GM23338 (cell line): Measurements from ENCODE around the gene OPN1LW.

ENCODE experiments used
- CREB1 ChIP-seq: fragments of 250-450 bp; sonication (Bioruptor Pico); IDR thresholded peaks from 2 replicates; pipeline ENCODE4 v1.5.0; 2020; ENCODE audit warnings: low read depth, mild to moderate bottlenecking, moderate library complexity
- CTCF ChIP-seq, 2 experiments: fragments of 200-600 bp in 1 of 2; sonication (generic) in 1 of 2; conservative IDR thresholded peaks; 2 replicates each; pipeline versions ENCODE4 v1.5.1 to v1.6.1; 2016 to 2017; ENCODE audit warnings: antibody characterized with exemption in 2 of 2, low read depth in 2 of 2, mild to moderate bottlenecking in 2 of 2, moderate library complexity in 1 of 2
- ETS1 ChIP-seq: IDR thresholded peaks from 2 replicates; pipeline ENCODE4 v1.6.1; 2016; ENCODE audit warnings: antibody characterized with exemption
- EZH2 ChIP-seq: fragments of 200-600 bp; sonication (generic); IDR thresholded peaks from one replicate; pipeline ENCODE4 v1.8.0; 2017; ENCODE audit warnings: antibody characterized with exemption, mild to moderate bottlenecking, low read depth; ENCODE audit not compliant: unreplicated experiment
- EZH2phosphoT487 ChIP-seq: fragments of 200-600 bp; sonication (generic); IDR thresholded peaks from one replicate; pipeline ENCODE4 v1.8.1; 2018; ENCODE audit warnings: antibody characterized with exemption; ENCODE audit not compliant: unreplicated experiment
- JUNB ChIP-seq: IDR thresholded peaks from one replicate; pipeline ENCODE4 v1.6.1; 2016; ENCODE audit warnings: antibody characterized with exemption; ENCODE audit not compliant: unreplicated experiment
- NANOG ChIP-seq: IDR thresholded peaks from 2 replicates; pipeline ENCODE4 v1.6.1; 2016; ENCODE audit warnings: antibody characterized with exemption, borderline replicate concordance
- POLR2AphosphoS5 ChIP-seq: IDR thresholded peaks from 2 replicates; pipeline ENCODE4 v1.6.1; 2016; ENCODE audit warnings: antibody characterized with exemption, low read depth
- REST ChIP-seq: IDR thresholded peaks from one replicate; pipeline ENCODE4 v1.6.1; 2018; ENCODE audit warnings: antibody characterized with exemption; ENCODE audit not compliant: unreplicated experiment
- STAT1 ChIP-seq: IDR thresholded peaks from one replicate; pipeline ENCODE4 v1.6.1; 2016; ENCODE audit warnings: antibody characterized with exemption; ENCODE audit not compliant: unreplicated experiment
- ZNF114 ChIP-seq: fragments of 250-450 bp; sonication (Bioruptor Pico); IDR thresholded peaks from 2 replicates; pipeline ENCODE4 v1.5.0; 2020; ENCODE audit warnings: mild to moderate bottlenecking, moderate library complexity
- ZNF331 ChIP-seq: fragments of 250-450 bp; sonication (Bioruptor Pico); IDR thresholded peaks from 2 replicates; pipeline ENCODE4 v1.5.0; 2020; ENCODE audit warnings: low read depth, mild to moderate bottlenecking, moderate library complexity
- ZNF462 ChIP-seq: fragments of 250-450 bp; sonication (Bioruptor Pico); IDR thresholded peaks from 2 replicates; pipeline ENCODE4 v1.5.0; 2020; ENCODE audit warnings: mild to moderate bottlenecking, moderate library complexity

GRCh38 chrX:154121961-154122360 is 22.1 kb upstream of the OPN1LW start:
- TF ChIP-seq CTCF (conservative IDR thresholded peaks at IDR 0.05; ENCODE audit: low read depth in 2 of 2) (no peak), CREB1 (CRISPR knock-in tag) (no peak), ZNF114 (CRISPR knock-in tag) (no peak), JUNB (no peak), ETS1 (no peak), POLR2AphosphoS5 (no peak), ZNF331 (no peak), EZH2phosphoT487 (no peak), EZH2 (no peak), ZNF462 (CRISPR knock-in tag) (no peak), NANOG (no peak), REST (no peak), STAT1 (no peak)
